ENCODE results near the gene TMEM132A.

TMEM132A gene

DNA sequence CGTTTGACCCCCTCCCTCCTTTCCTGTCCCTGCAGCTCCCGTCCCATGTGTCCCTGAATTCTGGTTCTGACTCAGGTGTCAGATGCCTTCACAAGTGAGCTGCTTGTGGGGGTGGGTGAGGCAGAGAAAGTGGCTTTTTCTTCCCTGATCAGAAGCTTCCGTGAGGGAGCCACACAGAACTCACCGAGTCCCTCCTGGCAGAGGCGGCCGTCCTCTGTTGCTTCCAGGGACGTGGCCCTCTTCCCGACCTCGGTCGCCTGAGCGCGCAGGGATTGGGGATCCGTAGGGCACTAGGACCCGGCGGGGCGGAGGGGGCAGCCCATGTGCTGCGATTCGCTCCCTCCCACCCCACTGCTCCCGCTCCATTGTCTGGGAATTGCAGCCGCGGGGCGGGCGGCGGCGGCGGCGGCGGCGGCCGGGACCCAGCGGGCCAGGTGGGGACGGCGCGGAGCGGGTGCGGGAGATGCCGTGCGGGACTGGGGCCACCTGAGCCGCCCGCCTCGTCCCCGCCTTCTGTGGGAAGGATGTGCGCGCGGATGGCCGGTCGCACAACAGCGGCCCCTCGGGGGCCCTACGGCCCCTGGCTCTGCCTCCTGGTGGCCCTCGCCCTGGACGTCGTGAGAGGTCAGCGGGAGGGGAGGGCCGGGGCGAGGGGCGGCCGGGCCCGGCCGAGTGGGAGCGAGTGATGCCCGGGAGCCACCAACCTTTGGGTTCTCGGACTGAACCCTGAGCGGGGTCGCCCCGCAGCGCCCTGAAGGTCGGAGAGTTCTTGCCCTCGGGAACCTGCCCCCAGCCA, at the start of gene TMEM132A:
Gene TMEM132A, plus strand, starts transcription at position 351 of the 796 bp plus-strand sequence. Its CDS starts 174 bp downstream, at position 525.
- DNase-seq (ENCODE audit: low read depth), result no peak

- DNase-seq (ENCODE audit: low read depth), result no peak
Observed at GRCh38 chr11:60875366-60876167, 48.7 kb upstream of the TMEM132A start.

- DNase-seq (ENCODE audit: low read depth), result no peak
Observed at GRCh38 chr11:60876168-60876485, 48.1 kb upstream of the TMEM132A start.

DNA sequence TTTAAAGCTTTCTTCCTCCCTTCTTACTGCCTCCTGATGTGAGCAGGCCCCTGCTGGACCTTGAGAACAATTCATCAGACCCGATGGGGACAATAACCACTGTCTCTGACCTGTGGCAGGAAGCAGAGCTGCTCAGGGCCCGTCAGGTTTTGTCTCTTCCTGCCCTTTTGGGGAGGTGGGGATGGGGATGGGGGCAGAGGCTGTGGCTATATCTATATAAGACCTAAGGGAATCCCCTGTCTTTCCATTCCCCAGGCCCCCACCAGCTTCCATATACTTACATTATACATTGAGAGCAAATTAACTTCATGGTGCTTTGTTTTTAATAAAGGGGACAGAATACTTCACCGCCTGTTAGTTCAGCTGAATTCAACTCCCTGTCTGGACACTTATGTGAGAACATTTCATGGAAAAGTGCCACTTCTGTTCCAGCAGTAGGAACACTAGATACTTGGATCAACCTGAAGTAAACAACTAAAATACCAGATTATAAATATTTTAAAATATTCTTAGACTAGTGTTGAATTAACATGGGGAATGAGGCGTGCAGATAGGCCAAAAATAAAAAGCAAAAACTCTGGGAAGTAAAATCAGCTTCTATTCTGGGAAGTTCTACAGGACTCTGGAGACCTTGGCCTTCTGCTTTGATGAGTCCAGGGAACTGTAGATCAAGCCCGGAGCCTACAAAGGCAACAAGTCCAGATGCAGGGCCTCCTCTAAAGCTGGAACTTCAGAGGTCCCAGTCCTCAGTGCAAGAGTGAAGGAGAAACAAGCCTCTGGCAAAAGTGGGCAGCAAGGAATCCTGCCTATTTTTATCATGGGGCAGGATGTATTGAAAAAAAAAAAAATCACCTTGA, 45.8 kb upstream of the TMEM132A start:
- no peak for DNase-seq (ENCODE audit: low read depth)

- no peak for DNase-seq (ENCODE audit: low read depth)
Observed at GRCh38 chr11:60879104-60879503, 45.2 kb upstream of the TMEM132A start.

DNA sequence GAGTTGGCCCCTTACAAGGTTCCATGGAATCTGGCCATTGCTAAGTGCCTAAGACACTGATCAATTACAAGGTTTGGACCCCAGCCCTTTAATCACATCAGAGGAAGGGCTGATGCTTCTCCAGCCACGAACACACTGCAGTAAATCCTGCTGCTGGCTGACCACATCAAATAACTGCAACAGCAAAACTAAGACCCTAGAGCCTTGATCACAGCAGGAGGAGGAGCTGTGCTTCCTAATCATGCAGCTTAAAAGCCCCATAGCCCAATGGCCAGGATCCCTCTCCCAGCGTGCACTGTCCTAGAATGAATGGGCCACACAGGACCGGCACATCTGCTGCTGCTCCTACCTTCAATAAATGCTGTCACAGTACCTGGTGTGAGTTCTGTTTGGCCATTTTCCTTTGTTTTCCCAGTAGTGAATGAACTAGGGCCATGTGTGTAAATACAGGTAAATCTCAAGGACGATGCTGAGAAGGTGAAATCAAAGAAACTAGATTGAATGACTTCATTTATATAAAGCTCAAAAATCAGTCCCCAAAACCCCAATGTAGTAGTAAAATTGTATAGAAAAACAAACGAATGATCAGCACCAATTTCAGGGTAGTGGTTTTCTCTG, 44.2 kb upstream of the TMEM132A start:
- DNase-seq (ENCODE audit: low read depth), result no peak

- no peak for DNase-seq (ENCODE audit: low read depth)
Observed at GRCh38 chr11:60880643-60881282, 43.5 kb upstream of the TMEM132A start.

GRCh38 chr11:60887556-60887955, 36.7 kb upstream of the TMEM132A start:
- no peak for DNase-seq (ENCODE audit: low read depth)

- DNase-seq (ENCODE audit: low read depth), result no peak
Observed at GRCh38 chr11:60889869-60890311, 34.4 kb upstream of the TMEM132A start.

DNA sequence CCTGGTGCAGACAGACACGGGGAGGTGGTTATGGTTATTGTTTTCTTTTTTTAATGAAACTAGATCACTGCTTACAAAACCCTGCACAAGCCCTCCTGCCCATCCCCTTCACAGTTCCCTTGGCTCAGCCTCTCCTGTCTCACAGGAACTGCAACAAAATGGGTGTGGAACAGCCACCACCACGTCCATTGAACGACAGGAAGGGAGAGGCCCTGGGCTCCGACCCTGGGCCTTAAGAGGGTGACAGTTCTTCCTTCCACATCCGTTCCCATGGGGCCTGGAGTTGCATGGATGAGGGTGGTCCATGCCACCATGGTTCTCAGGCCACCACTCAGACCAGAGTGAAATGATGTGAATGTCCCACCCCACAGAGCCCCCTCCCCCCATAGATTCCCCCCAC, 33.6 kb upstream of the TMEM132A start:
- no peak for DNase-seq (ENCODE audit: low read depth)

- no peak for DNase-seq (ENCODE audit: low read depth)
Observed at GRCh38 chr11:60891103-60891741, 33.0 kb upstream of the TMEM132A start.

DNA sequence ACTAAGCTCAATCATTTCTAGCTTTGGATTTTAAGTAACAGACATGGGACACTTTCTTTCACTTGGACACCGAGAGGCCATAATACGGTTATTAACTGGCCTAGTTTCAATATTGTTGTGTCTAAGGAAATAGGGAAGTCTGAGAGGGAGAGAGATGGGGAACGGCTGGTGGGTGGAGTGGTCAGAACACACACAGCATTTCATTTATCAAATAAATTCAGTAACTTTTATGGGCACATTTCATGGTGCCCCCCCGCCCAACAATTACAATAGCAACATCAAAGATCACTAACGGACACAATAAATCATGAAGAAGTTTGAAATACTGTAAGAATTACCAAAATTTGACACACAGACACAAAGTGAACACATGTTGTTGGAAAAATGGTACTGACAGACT, 28.6 kb upstream of the TMEM132A start:
- no peak for DNase-seq (ENCODE audit: low read depth)

- no peak for DNase-seq (ENCODE audit: low read depth)
Observed at GRCh38 chr11:60897496-60897895, 26.8 kb upstream of the TMEM132A start.

DNA sequence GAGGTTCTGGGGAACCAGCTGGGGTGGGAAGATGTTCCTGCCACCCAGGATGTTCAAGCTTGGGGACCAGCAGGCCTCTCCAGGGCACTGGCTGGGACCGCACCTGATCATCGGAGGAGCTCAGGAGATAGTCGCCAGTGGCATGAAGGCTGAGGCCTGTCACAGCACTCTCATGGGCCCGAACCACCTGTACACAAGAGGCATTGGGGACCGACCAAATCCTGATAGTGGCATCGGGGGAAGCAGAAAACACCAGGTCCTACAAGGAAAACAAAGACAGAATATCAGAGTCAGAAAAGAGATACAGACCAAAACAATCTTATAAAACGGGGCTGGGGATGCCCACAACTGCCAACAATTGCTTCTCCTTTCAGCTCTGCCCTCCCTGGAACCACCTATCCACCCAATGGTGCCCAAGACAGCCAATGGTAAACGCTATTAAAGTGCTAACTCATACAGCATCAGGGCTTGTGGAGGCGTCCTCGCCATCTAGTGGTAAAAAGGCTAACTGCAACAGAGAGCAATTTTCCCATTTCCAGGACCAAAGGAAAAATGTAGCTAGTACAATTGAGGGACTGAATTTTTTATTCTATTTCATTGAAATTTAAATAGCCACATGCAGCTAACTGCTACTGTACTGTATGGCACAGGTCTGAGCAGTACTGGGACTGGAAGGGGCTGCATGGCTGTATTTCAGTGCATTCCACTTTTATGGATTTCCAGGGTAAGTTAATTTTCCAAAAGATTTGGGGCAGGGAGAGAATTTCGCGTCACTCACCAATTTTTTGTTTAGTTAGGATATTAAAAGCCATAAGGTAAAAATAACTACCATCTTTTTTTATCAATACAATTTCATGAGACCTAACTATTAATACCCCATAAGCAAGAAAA, 25.0 kb upstream of the TMEM132A start:
- no peak for DNase-seq (ENCODE audit: low read depth)

GRCh38 chr11:60899977-60900376, 24.3 kb upstream of the TMEM132A start:
- no peak for DNase-seq (ENCODE audit: low read depth)

- DNase-seq (ENCODE audit: low read depth), result no peak
Observed at GRCh38 chr11:60900673-60901404, 23.4 kb upstream of the TMEM132A start.

DNA sequence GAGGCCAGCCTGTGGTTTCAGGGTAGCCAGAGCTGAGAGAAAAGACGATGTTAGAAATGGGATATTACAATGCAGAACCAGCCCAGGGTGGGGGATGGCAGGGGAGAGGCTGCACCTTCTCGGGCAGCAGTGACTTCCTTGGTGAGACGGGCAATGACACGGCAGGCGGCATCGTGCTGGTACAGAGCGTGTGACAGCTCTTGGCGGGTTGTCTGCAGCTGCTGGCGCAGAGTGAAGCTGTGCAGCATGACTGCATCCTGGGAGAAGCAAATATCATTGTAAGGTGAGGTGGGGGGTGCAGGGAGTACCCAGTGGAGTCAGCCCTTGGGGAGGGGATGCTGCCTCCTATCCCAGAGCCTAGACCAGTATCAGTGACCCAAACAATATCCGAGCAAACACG, 21.6 kb upstream of the TMEM132A start:
- no peak for DNase-seq (ENCODE audit: low read depth)

- no peak for DNase-seq (ENCODE audit: low read depth)
Observed at GRCh38 chr11:60905047-60905446, 19.2 kb upstream of the TMEM132A start.

DNA sequence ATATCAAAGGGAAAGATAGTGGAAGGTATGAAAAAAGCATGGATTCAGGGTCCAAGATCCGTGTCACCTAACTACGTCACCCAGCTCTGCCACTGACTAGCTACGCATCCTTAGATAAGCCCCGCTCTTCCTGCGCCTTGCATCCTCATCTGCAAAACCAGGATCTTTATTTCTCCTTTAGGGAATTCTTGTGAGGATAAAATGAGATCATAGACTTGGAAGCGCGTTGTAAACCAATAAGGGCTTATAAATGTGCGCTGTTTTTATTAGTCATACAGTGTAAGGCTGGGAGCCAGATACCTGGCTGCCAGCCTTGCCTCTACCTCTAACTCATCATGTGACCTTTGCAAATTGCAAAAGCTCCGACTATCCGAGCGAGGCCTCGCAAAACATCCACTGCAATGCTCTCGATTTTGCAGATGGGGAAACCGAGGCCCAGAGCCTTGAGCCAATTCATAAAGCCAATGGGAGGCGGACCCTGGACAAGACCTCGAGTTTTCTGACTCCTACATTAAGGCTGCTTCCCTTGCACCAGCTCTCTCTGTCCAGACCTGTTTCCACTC, 18.6 kb upstream of the TMEM132A start:
- DNase-seq (ENCODE audit: low read depth), result no peak
